HG03064 (cell line): Measurements from ENCODE around the gene ZNF580.
A peak's percentile ranks its signal among the peaks of the same experiment; 100 is the strongest.

Experiments used
- ATAC-seq: cut with Tn5 transposase; IDR thresholded peaks from one replicate; pipeline ENCODE4 v1.9.1; 2021; ENCODE audit warnings: low read depth; ENCODE audit not compliant: unreplicated experiment

The ZNF580 gene

GRCh38 chr19:55674841-55675660 lies 34.2 kb downstream of the ZNF580 start, which contains the start of gene EPN1:
EPN1 (plus strand) TSS chr19:55675226; CDS start chr19:55678628, 3,402 bp downstream.
- peak; percentile 53 for ATAC-seq

GRCh38 chr19:55675661-55676354 lies 35.0 kb downstream of the ZNF580 start:
- ATAC-seq = no peak

GRCh38 chr19:55676383-55676782 lies 35.6 kb downstream of the ZNF580 start:
- no peak for ATAC-seq

GRCh38 chr19:55676889-55677505 lies 36.2 kb downstream of the ZNF580 start:
- ATAC-seq = no peak

GRCh38 chr19:55677572-55678028 lies 36.8 kb downstream of the ZNF580 start:
- ATAC-seq = no peak

- peak; percentile 57 for ATAC-seq
These were observed 37.4 kb downstream of the ZNF580 start for GRCh38 chr19:55678121-55678671.

GRCh38 chr19:55679343-55680257 lies 38.8 kb downstream of the ZNF580 start:
- ATAC-seq = no peak

GRCh38 chr19:55680339-55681130 lies 39.7 kb downstream of the ZNF580 start:
- ATAC-seq = no peak

- no peak for ATAC-seq
These were observed 40.6 kb downstream of the ZNF580 start for GRCh38 chr19:55681131-55682092.

GRCh38 chr19:55683449-55684261 lies 42.9 kb downstream of the ZNF580 start:
- no peak for ATAC-seq

- ATAC-seq = no peak
These were observed 44.3 kb downstream of the ZNF580 start for GRCh38 chr19:55684946-55685681.

- ATAC-seq = no peak
These were observed 45.0 kb downstream of the ZNF580 start for GRCh38 chr19:55685776-55686175.

GRCh38 chr19:55686311-55687050 lies 45.7 kb downstream of the ZNF580 start:
- ATAC-seq = no peak

GRCh38 chr19:55687281-55688201 lies 46.7 kb downstream of the ZNF580 start:
- no peak for ATAC-seq
